Measurements from ENCODE around the gene TMEM181. TPM values are rescaled to one million over a fixed set of nuclear protein-coding genes. Genes with fewer than 3 reads are reported as not detected.

Gene TMEM181
- total and polyA plus RNA-seq, 2 of the 13 experiments (the other 11 are each of a cell fraction or from before 2014, with no cell fraction given), result 59.1 to 108 TPM

GRCh38 chr6:158521759-158522158 is 38.1 kb upstream of the TMEM181 start:
- intact Hi-C loops (cut with micrococcal nuclease; ENCODE audit: unreplicated experiment) (no loop called here), in situ Hi-C loops (cut with HindIII; ENCODE audit: extremely low pct_ligation_motif_present, low pct_unique_long_range_greater_than_20kb) (loop anchor here (25.0 kb wide), 1 partner anchor 309 kb away; no protein-coding TSS in a partner anchor)
- no peak for FAIRE-seq
- Histone ChIP-seq H3K9ac (ENCODE audit: insufficient read depth, low read depth, low read length) (no peak overlapping the region), H3K4me1 (ENCODE audit: insufficient read depth, low read length) (0 out of 2 replicates have a peak, but pooled peaks cover 7% of the 10 kb centered on the region), H2AFZ (ENCODE audit: low read length) (no peak overlapping the region), H4K20me1 (ENCODE audit: insufficient read depth, low read length) (no peaks in the 10 kb centered on the region), H3K27ac (ENCODE audit: extremely low read length, insufficient read depth, low read length) (no peak overlapping the region), H3K79me2 (ENCODE audit: insufficient read depth, low read length) (no peaks in the 10 kb centered on the region), H3K4me2 (ENCODE audit: low read depth, low read length) (no peak overlapping the region), H3K27me3 (ENCODE audit: control insufficient read depth in 1 of 2, insufficient read depth in 2 of 2, low read length in 2 of 2) (no peaks in the 10 kb centered on the region), H3K9me3 (ENCODE audit: low read length) (no peaks in the 10 kb centered on the region), H3K36me3 (replicated peaks in 1 of 2; ENCODE audit: control insufficient read depth in 1 of 2, insufficient read depth in 2 of 2, low read length in 2 of 2) (no peaks in the 10 kb centered on the region), H3K4me3 (replicated peaks in 1 of 3; ENCODE audit: insufficient read depth in 1 of 3, low read depth in 2 of 3, low read length in 3 of 3) (no peak overlapping the region)
- no peak for DNase-seq (ENCODE audit: low spot score)
- POLR2A ChIA-PET, result no interaction called here
- TF ChIP-seq NFATC3 (CRISPR knock-in tag; IDR thresholded peaks at IDR 0.05) (no peak), CSRNP2 (CRISPR knock-in tag; conservative IDR thresholded peaks at IDR 0.05; ENCODE audit: low read depth) (no peak), ZNF12 (CRISPR knock-in tag; IDR thresholded peaks at IDR 0.05) (no peak), MAFK (conservative IDR thresholded peaks at IDR 0.05 in 1 of 2, IDR thresholded peaks at IDR 0.05 in 1 of 2; ENCODE audit: low read length in 2 of 2) (no peak), CBX2 (IDR thresholded peaks at IDR 0.05; ENCODE audit: low read depth, low read length) (no peak), CBX2 (CRISPR knock-in tag; IDR thresholded peaks at IDR 0.05; ENCODE audit: low read depth) (no peak), FOXO4 (CRISPR knock-in tag; conservative IDR thresholded peaks at IDR 0.05) (no peak), MXI1 (IDR thresholded peaks at IDR 0.05; ENCODE audit: borderline replicate concordance, low read depth, low read length) (no peak), POLR2A (IDR thresholded peaks at IDR 0.05; ENCODE audit: insufficient read depth in 1 of 2, low read depth in 2 of 2, low read length in 2 of 2) (no peak)
- CTCF ChIA-PET (ENCODE audit: low intra/inter-chr PET ratio, low total read pairs), result no interaction called here
- no TSS peak for BruUV-seq (replicated peaks)
- ATAC-seq, result no peak
- 75% methylated on average over 1 of the region's 1 CpG for WGBS (ENCODE audit: low lambda C conversion rate)

Measured in HepG2 (cell line).